GM12878 (cell line): ENCODE results near the gene PPP1R37. TPM values are rescaled to one million over a fixed set of nuclear protein-coding genes. Genes with fewer than 3 reads are reported as not detected.

ENCODE experiments used
- ATAC-seq: fragments of 200-7000 bp; cut with Tn5 transposase; 3 replicates; pipeline ENCODE4 v1.9.1; 2020; ENCODE audit warnings: mild to moderate bottlenecking, moderate library complexity
- BruUV-seq: library from RNA; stranded (reverse); fragments of 400-500 nt; replicated peaks from 2 replicates; lab custom pipeline; 2021; lab: Mats Ljungman, UMichigan
- CTCF ChIA-PET: fragments of 300-600 bp; sonication (Branson Sonifier 250); formaldehyde crosslinking; extraction: SDS; loops from one replicate; lab custom pipeline; 2021; ENCODE audit warnings: inconsistent platforms; lab: Yijun Ruan, JAX
- POLR2A ChIA-PET: fragments of 350-600 bp; formaldehyde crosslinking; extraction: SDS; loops from one replicate; lab custom pipeline; 2021; ENCODE audit warnings: inconsistent platforms; lab: Charles Lee
- RAD21 ChIA-PET: fragments of 300-600 bp; sonication (Branson Sonifier 250); formaldehyde crosslinking; loops from one replicate; lab custom pipeline; 2023; ENCODE audit warnings: antibody characterized with exemption; ENCODE audit not compliant: unreplicated experiment; lab: Charles Lee
- SMC1A ChIA-PET: fragments of 300-600 bp; sonication (Branson Sonifier 250); formaldehyde crosslinking; loops from one replicate; lab custom pipeline; 2023; ENCODE audit not compliant: unreplicated experiment, uncharacterized antibody; lab: Charles Lee
- DNase-seq: peaks from one replicate; pipeline ENCODE4 v3.0.0-alpha.2; 2011; ENCODE audit warnings: low read depth, low spot score
- FAIRE-seq: peaks from 3 replicates; lab custom pipeline; 2011; peaks lifted over from hg19 to GRCh38; lab: Jason Lieb, UNC
- H2AFZ ChIP-seq: 2 replicates; pipeline ENCODE4 v1.6.0; 2011; ENCODE audit warnings: low read depth, low read length, control low read depth; ENCODE audit not compliant: control insufficient read depth
- H3K27ac ChIP-seq: 2 replicates; pipeline ENCODE4 v1.5.1; 2011; ENCODE audit warnings: control low read depth; ENCODE audit not compliant: control insufficient read depth, insufficient read depth
- H3K27me3 ChIP-seq, 2 experiments: replicated peaks in 1 of 2; 2 replicates each; pipeline versions ENCODE4 v1.6.0 to v1.6.1; 2011; ENCODE audit warnings: low read length in 1 of 2; ENCODE audit not compliant: control insufficient read depth in 2 of 2, insufficient read depth in 2 of 2
- H3K36me3 ChIP-seq, 2 experiments: 2 replicates each; pipeline ENCODE4 v1.5.1; 2011; ENCODE audit warnings: low read length in 1 of 2; ENCODE audit not compliant: control insufficient read depth in 2 of 2, insufficient read depth in 2 of 2
- H3K4me1 ChIP-seq: 2 replicates; pipeline ENCODE4 v1.6.1; 2011; ENCODE audit warnings: mild to moderate bottlenecking, low read length, moderate library complexity, mixed read lengths; ENCODE audit not compliant: control insufficient read depth, insufficient read depth
- H3K4me2 ChIP-seq: 2 replicates; pipeline ENCODE4 v1.6.0; 2011; ENCODE audit warnings: control low read depth; ENCODE audit not compliant: control insufficient read depth, insufficient read depth
- H3K4me3 ChIP-seq: fragments of 200-600 bp; sonication (generic); 2 replicates; pipeline ENCODE4 v1.5.1; 2016
- H3K79me2 ChIP-seq: 2 replicates; pipeline ENCODE4 v1.6.0; 2011; ENCODE audit warnings: low read length; ENCODE audit not compliant: control insufficient read depth, insufficient read depth
- H3K9ac ChIP-seq: 2 replicates; pipeline ENCODE4 v1.8.0; 2011; ENCODE audit warnings: low read length, control low read depth, mixed read lengths; ENCODE audit not compliant: control insufficient read depth, insufficient read depth
- H3K9me3 ChIP-seq: replicated peaks from 3 replicates; pipeline ENCODE4 v1.5.1; 2011; ENCODE audit warnings: mild to moderate bottlenecking, low read length; ENCODE audit not compliant: control insufficient read depth, insufficient read depth
- H4K20me1 ChIP-seq: 2 replicates; pipeline ENCODE4 v1.6.0; 2011; ENCODE audit not compliant: control insufficient read depth, insufficient read depth
- BHLHE40 ChIP-seq, 2 experiments: fragments of 450-650 bp in 1 of 2; IDR thresholded peaks; 2 replicates each; pipeline ENCODE4 v1.6.1; 2011 to 2017; ENCODE audit warnings: low read depth in 2 of 2, borderline replicate concordance in 1 of 2, improper control_type of control experiment in 1 of 2, low read length in 1 of 2, mild to moderate bottlenecking in 1 of 2
- MTA3 ChIP-seq: IDR thresholded peaks from 2 replicates; pipeline ENCODE4 v1.6.1; 2012; ENCODE audit warnings: low read length, inconsistent platforms, borderline replicate concordance
- NR2C1 ChIP-seq: fragments of 450-650 bp; IDR thresholded peaks from 2 replicates; pipeline ENCODE4 v1.6.1; 2017; ENCODE audit warnings: antibody characterized with exemption, mild to moderate bottlenecking, moderate library complexity
- RAD21 ChIP-seq: IDR thresholded peaks from 2 replicates; pipeline ENCODE4 v1.6.1; 2011; ENCODE audit warnings: mild to moderate bottlenecking, low read depth, low read length, moderate library complexity; ENCODE audit not compliant: insufficient read depth
- WGBS: methylation state at CpG from one replicate; pipeline ENCODE4 v1.1.6; 2016; ENCODE audit warnings: low lambda C conversion rate; ENCODE audit not compliant: insufficient replicate concordance, insufficient coverage; ENCODE audit errors: missing lambda C conversion rate; 5-methylcytosine and 5-hydroxymethylcytosine counted together
- in situ Hi-C: fragments of 300-500 bp; cut with MboI; formaldehyde crosslinking; loops from 9 replicates; pipeline ENCODE4 v1.14.3; 2018; ENCODE audit warnings: mixed read lengths
- intact Hi-C: fragments of 100-400 bp; cut with micrococcal nuclease; formaldehyde crosslinking; loops from one replicate; pipeline ENCODE4 v1.14.2; 2022; ENCODE audit not compliant: unreplicated experiment
- polyA plus RNA-seq, 11 experiments: library from polyadenylated mRNA; depleted of rRNA in 4 of 11; unstranded in 6 of 11; stranded (reverse) in 5 of 11; fragments of >200 nt; fragmentation: Nextera tagmentation in 4 of 11; fragmentation: Illumina TruSeq in 1 of 11; extraction: Ambion mirVana in 4 of 11; extraction: Trizol in 1 of 11; gene quantifications; 1 replicate in 1 of 11; 2 replicates in 10 of 11; pipeline versions ENCODE4 v1.2.1 to v1.2.3, GENCODE V29; 2011 to 2016; ENCODE audit warnings: inconsistent platforms in 2 of 11, missing spikeins in 2 of 11, low read depth in 1 of 11
- total RNA-seq, 4 experiments: library from RNA; depleted of rRNA in 3 of 4; stranded (reverse); fragments of >200 nt in 3 of 4; fragmentation: Illumina TruSeq in 1 of 4; extraction: Trizol in 1 of 4; gene quantifications; 2 replicates each; pipeline versions ENCODE4 v1.2.1 to v1.2.3, GENCODE V29; 2013 to 2021

The PPP1R37 gene
- total and polyA plus RNA-seq, 10 of the 15 experiments (the other 5 are each of a cell fraction or from before 2014, with no cell fraction given), result 0.09 to 21.3 (median 5.1) TPM; not detected in 1

- no peak for FAIRE-seq
- 87% methylated on average over 33 of the region's 34 CpGs for WGBS
- Histone ChIP-seq H3K27ac (no peak overlapping the region), H3K36me3 (peaks cover 11 to 33% of the 10 kb centered on the region in 2 experiments), H4K20me1 (no peaks in the 10 kb centered on the region; the same call in 1 of the 2 replicates), H2AFZ (no peak overlapping the region), H3K4me1 (peaks cover 11% of the 10 kb centered on the region), H3K4me3 (no peak overlapping the region), H3K4me2 (no peak overlapping the region), H3K27me3 (no peaks in the 10 kb centered on the region), H3K9me3 (no peaks in the 10 kb centered on the region), H3K9ac (no peak overlapping the region), H3K79me2 (peaks cover 32% of the 10 kb centered on the region)
- in situ Hi-C loops, result no loop called here
- SMC1A ChIA-PET, result interaction anchor here (0.7 to 1.6 kb wide), 2 partner anchors 11 to 84 kb away, joined by 3 to 5 read pairs; no protein-coding TSS in a partner anchor
- DNase-seq, result no peak
- intact Hi-C loops, result loop anchor here (10.0 kb wide), 1 partner anchor 403 kb away; no protein-coding TSS in a partner anchor
- TF ChIP-seq RAD21 (no peak), MTA3 (no peak), NR2C1 (no peak), BHLHE40 (IDR thresholded peaks at IDR 0.05; ENCODE audit: borderline replicate concordance in 1 of 2, low read depth in 2 of 2, low read length in 1 of 2) (no peak)
- ATAC-seq, result no peak
- CTCF ChIA-PET, result no interaction called here
- POLR2A ChIA-PET, result interaction anchor here (0.5 kb wide), 2 partner anchors 51 to 66 kb away, joined by 3 to 4 read pairs; no protein-coding TSS in a partner anchor
- BruUV-seq, result no TSS peak
- RAD21 ChIA-PET, result interaction anchor here (0.9 to 1.0 kb wide), 2 partner anchors 13 to 33 kb away, joined by 3 to 4 read pairs; no protein-coding TSS in a partner anchor
Measured at GRCh38 chr19:45071969-45072790, 20.8 kb upstream of the PPP1R37 start.
